K562 (cell line): Measurements from ENCODE around the gene ZDHHC19.

Experiments
- MYC ChIP-seq, 2 experiments: fragments of 250-450 bp in 1 of 2; sonication (Bioruptor Pico) in 1 of 2; IDR thresholded peaks; 2 replicates each; pipeline versions ENCODE4 v1.5.1 to v1.6.1; 2012 to 2021; ENCODE audit warnings: low read depth in 2 of 2, borderline replicate concordance in 1 of 2, improper control_type of control experiment in 1 of 2, low read length in 1 of 2, mild to moderate bottlenecking in 1 of 2, moderate library complexity in 1 of 2
- ZNF830 ChIP-seq: fragments of 250-450 bp; sonication (Bioruptor Pico); IDR thresholded peaks from 2 replicates; pipeline ENCODE4 v1.5.0; 2021; ENCODE audit warnings: mild to moderate bottlenecking

- TF ChIP-seq ZNF830 (CRISPR knock-in tag) (no peak), MYC (IDR thresholded peaks at IDR 0.05; ENCODE audit: low read depth, low read length) (no peak), MYC (CRISPR knock-in tag; IDR thresholded peaks at IDR 0.05; ENCODE audit: borderline replicate concordance, low read depth) (no peak)
These were observed 16.7 kb downstream of the ZDHHC19 start for GRCh38 chr3:196194542-196194915.
